RPMI8226 (cell line): ENCODE data around the gene SNX19.
"Not testable (repeated sequence)": the region's sequence is repeated elsewhere in the genome, so short reads cannot be mapped to it uniquely, and the experiment has no call there.

Source experiments
- DNase-seq: peaks from one replicate; pipeline ENCODE4 v3.0.0-alpha.2; 2015

Gene SNX19

GRCh38 chr11:130871616-130872015, 44.7 kb downstream of the SNX19 start:
- no peak for DNase-seq

DNA sequence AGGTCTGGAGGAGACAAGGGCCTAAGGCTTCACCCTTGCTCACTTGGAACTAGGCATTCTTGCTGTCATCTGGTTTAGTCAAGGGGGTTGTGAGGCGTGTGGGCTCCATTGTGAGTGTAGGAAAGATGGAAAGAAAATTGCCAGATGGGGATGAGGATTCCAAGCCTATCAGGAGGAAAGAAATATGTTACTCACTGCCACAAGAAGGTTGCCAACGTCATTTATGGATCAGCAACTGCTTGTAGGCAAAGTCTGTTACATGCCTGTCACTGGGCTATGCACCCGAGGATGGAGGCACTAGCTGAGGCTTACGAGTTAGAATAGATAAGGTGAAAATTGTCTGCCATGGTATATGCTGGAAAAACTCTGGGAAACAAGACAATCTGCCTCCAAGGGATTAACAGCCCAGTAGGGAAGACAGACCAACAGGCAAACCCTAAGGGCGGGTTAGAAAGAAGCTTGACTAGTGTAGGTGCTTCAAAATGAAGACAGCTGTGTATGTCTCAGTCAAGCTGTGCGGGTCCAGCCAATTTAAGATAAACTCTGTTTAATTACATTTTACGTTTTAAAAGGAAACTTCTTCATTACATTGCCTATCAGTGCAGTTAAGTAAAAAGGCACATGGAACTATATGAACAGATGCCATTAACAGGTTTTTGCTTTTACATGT, 47.4 kb downstream of the SNX19 start:
- no peak for DNase-seq

DNA sequence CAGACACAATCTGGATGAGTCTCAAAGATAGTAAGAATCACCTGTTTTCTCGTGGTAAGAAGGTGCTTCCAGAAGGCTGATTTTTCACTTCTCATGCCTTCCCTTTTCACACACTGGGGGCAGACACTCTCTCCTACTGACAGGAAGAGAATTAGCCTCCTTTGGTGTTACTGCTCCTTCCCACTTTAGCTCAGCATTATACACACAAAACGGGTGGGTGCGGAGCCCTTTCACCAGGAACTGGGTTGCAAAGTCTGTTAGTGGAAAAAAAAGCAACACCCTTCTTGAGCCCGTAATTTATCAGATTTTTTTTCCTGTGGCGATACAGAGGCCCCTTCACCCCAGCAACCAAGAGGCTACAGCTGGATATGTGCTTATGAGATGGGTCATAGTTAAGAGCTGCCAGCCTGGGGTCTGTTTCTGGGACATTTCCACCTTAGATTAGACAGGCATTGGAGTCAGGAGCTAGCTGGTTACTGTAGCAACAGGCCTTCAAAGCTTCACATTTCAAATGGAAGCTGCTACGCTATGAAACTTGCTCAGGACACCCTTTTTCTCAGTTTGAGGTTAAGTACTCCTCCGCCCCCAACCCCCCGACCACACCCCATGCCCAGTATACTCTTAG, 48.1 kb downstream of the SNX19 start:
- DNase-seq = no peak

DNA sequence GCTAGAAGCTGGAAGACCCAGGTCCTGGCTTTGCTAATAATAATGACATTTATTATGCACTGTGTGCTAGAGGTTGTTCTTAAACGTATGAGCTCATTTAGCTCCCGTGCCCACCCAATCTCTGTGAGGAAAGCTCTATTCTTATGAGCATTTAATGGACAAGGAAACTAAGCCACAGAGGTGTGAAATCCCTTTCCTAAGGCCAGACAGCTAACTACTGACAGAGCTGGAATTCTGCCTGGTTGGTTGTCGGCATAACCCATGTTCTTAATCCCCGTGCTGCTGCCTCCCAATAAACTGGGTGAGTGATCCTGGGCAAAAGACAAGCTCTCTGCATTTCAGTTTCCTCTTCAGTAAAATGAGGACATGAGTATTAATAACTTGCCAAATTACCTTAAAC, 49.4 kb downstream of the SNX19 start:
- no peak for DNase-seq

DNA sequence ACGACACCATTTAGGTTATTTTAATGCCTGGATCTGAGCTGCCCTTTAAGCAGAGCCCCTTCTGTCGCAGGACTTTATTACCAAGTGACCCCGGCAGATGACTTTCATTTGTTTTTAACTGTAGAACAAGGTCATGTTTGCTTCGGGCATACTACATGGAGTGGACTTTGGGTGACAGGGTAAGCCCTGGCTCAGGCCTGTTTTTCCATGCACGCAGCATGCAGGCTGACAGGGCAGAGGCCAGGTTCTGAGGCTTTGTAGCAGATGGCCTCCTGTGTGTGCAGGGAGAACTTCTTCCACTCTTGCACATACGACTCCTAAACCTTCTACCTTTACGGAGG, 50.5 kb downstream of the SNX19 start:
- DNase-seq = no peak

DNA sequence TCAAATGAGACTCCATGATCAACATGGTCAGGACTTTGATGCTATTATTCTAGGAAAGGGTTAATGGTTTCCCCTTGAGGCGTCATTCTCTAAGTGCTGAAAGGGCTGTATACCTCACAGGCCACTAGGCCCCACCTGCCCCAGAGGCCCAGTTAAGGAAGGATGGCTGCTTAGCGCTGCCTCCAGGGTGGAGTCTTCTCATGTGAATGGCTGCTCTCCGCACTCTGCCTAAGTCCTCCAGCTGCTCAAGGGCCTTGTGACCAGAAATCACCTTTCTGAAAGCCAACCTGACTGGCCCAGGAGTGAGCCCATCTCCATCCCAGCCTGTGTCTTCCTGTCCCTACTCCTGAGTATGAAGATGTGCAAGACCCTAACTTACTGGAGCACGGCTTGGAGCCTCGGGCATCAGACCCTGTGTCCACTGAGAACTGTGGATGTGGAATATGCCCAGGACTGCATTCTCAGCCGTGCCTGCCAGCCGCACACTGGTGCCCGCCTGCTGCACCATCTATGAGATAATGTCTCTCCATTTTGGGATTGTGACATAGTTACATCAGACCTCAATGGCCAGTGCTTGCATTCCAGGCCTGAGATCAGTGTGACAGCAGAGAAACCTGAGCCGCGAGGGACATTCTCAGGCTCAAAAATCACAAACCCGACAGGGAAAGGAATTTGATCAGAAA, 51.0 kb downstream of the SNX19 start:
- no peak for DNase-seq

GRCh38 chr11:130861902-130862860, 54.1 kb downstream of the SNX19 start:
- DNase-seq = peak; percentile 85

DNA sequence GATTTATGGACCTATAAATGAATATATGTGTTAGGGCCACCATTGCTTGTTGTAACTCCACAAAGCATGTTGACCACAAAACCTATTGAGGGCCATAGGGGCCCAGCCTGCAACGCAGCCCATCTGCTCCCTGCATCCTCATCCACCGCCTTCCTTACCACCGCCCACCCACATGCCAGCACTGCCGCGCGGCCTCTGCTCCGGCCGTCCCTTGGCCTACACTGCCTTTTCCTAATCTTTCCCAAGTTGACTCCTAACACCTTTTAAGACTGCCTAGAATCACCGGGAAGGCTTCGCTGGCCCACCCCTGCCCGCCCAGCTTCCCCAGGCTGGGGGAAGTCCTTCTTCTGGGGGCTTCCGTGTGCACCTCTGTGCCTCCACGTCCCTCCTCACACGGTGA, 55.0 kb downstream of the SNX19 start:
- DNase-seq = no peak

DNA sequence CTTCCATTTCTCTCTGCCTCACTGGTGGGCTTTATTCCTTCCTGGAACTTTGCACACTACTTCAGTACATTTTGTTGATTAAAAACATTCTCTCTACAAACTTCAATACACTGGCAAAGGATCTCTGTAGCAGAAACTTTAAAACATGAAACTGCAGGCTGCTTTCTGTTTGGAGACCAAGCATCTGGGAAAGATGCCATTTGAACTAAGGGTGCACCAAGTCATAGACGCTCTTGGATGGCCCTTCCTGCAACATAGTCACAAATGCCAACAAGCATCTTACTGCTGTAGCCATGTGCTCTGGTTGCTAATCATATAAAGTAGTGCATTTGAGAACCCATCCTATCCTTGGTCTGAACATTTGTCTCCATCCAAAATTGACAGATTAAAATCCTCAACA, 56.4 kb downstream of the SNX19 start:
- DNase-seq = no peak

GRCh38 chr11:130858215-130858614, 58.1 kb downstream of the SNX19 start:
- no peak for DNase-seq

DNA sequence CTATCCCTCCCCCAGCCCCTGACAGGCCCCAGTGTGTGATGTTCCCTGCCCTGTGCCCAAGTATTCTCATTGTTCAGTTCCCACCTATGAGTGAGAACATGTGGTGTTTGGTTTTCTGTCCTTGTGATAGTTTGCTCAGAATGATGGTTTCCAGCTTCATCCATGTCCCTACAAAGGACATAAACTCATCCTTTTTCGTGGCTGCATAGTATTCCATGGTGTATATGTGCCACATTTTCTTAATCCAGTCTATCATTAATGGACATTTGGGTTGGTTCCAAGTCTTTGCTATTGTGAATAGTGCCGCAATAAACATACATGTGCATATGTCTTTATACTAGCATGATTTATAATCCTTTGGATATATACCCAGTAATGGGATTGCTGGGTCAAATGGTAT, 60.6 kb downstream of the SNX19 start:
- not testable (repeated sequence) for DNase-seq

DNA sequence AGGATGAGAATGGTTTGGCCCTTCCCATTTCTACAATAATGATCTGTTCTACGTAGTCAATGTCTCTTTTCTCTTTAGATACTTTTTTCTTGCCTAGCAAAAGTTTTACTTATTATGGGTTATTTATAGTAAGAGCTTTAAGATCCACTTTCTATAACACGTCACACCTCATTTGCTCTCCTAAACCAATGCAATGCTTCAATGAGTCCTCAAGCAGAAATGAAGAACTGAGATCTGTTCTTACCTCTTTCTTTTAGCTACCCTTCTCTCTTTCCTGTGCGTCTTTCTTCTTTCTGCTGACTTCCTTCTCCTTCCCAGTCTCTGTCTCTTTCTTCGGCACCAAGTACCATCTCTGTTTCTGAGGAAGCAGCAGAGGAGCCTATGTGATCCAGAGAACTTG, 61.8 kb downstream of the SNX19 start:
- DNase-seq = no peak

DNA sequence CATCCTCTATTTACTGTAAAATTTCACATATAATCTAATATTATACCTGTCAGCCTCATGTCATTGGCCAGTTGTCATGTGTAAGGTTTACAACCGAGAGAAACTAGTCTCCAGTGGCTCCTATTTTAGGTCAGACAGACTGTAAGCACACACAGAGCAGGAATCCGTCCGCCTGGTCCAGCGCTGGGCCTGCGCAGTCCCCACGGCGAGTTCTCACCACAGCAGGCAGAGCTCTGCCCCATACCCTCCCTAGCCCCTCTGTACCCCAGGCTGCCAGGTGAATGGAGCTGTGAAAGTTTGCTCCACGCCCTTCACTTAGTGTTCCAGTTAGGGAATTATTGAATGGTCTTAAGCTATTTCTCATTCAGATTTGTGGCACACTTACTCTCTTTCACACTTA, 63.7 kb downstream of the SNX19 start:
- DNase-seq = no peak

DNA sequence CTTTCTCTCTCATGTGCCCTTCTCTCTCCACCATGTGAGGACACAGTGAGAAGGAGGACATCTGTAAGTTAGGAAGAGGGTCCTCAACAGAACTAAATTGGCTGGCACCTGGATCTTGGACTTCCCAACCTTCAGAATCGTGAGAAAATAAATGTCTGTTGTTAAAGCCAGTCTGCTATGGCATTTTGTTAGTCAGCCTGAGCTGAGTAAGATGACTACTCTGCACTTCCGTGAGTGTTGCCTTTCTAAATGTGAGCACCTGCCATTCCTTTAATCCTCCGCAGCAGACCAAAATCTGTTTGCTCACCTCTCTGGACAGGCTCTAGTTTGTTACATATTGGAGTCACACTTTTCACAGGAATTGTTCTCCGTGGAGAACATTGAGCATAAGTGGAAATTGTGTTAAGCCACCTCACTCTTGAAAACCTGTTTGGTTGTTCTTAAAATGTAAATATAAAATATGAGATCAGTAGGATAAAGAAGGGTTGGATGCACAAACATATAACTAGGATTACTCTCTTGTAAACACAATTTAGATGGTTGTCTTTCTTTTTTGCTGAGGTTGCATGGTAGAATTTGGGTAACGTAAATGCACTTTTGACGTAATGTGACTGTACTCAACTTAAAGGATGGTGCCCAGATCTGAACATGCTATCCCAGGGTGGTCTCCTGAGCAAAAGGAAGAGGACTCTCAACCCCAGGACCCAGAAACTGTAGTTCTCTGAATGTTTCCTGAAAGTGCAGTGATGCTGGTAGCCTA, 65.9 kb downstream of the SNX19 start:
- no peak for DNase-seq

- no peak for DNase-seq
Observed at GRCh38 chr11:130849215-130849568, 67.1 kb downstream of the SNX19 start.

GRCh38 chr11:130848361-130849214, 67.7 kb downstream of the SNX19 start:
- DNase-seq = no peak

GRCh38 chr11:130847517-130847916, 68.8 kb downstream of the SNX19 start:
- DNase-seq = peak; percentile 7

GRCh38 chr11:130846606-130847005, 69.7 kb downstream of the SNX19 start:
- DNase-seq = peak; percentile 11

- DNase-seq = no peak
Observed at GRCh38 chr11:130842001-130842400, 74.3 kb downstream of the SNX19 start.

- no peak for DNase-seq
Observed at GRCh38 chr11:130840679-130841078, 75.6 kb downstream of the SNX19 start.

GRCh38 chr11:130839981-130840666, 76.2 kb downstream of the SNX19 start:
- DNase-seq = no peak
